ENCODE results near the gene MIP.
"Not testable (repeated sequence)": the region's sequence is repeated elsewhere in the genome, so short reads cannot be mapped to it uniquely, and the experiment has no call there.

MIP gene

DNA sequence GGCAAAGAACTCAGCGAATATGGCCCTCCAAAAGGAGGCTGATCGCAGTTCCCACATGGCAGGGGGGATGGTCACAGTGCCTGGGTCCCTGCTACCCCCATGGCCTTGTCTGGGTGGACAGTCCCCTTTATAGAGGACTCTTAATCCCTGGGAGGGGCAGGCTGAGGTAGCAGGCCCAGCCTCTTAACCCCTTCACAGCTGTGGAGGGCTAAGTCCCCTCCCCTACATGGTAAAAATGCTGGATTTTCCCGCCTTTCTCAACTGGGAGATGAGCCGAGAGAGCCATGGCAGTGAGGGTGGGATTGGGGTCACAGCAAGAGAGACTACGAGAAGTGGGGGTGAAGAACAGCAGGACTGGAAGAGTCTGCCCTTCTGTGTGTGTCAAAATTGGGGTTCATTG, at the start of gene MIP:
MIP (minus strand) TSS at position 101 of the 400 bp plus-strand sequence; CDS start at position 57, 44 bp downstream.
- intact Hi-C loops (cut with DNase I) = loop anchor here (5.0 kb wide), 1 partner anchor 92 kb away; the partner anchor contains the start of genes APOF and STAT2
- DNase-seq = no peak

DNA sequence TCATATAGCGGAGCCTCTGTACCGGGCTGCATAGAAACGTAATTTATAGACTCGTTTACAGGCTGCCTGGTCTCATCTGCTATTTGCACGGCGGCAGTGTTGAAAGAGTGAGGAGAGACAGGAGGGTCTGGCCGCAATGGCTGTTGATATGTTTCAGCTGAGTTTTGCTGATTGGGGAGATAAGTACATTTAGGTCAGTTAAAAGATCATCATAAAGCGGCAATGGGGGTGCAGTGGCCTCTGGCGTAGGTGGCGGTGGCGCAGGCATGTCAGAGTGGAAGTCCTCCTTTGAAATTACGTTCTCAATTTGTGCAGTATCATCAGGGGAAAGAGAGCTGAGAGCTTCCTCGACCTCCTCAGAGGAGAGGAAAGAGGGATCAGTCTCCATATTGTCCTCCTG, 45.4 kb upstream of the MIP start:
- DNase-seq = peak in 1 of 42 donors; percentile 7
- intact Hi-C loops (cut with DNase I) = not testable (repeated sequence)

DNA sequence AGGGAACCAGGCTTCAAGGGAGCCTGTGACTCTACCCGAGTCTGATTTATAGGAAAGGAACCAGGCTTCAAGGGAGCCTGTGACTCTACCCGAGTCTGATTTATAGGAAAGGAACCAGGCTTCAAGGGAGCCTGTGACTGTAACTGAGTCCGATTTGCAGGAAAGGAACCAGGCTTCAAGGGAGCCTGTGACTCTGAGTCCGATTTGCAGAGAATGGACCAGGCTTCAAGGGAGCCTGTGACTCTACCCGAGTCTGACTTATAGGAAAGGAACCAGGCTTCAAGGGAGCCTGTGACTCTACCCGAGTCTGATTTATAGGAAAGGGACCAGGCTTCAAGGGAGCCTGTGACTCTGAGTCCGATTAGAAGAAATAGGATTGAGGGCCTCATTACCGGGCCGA, 45.0 kb upstream of the MIP start:
- peak in 1 of 42 donors; percentile 1 for DNase-seq
- intact Hi-C loops (cut with DNase I) = not testable (repeated sequence)

DNA sequence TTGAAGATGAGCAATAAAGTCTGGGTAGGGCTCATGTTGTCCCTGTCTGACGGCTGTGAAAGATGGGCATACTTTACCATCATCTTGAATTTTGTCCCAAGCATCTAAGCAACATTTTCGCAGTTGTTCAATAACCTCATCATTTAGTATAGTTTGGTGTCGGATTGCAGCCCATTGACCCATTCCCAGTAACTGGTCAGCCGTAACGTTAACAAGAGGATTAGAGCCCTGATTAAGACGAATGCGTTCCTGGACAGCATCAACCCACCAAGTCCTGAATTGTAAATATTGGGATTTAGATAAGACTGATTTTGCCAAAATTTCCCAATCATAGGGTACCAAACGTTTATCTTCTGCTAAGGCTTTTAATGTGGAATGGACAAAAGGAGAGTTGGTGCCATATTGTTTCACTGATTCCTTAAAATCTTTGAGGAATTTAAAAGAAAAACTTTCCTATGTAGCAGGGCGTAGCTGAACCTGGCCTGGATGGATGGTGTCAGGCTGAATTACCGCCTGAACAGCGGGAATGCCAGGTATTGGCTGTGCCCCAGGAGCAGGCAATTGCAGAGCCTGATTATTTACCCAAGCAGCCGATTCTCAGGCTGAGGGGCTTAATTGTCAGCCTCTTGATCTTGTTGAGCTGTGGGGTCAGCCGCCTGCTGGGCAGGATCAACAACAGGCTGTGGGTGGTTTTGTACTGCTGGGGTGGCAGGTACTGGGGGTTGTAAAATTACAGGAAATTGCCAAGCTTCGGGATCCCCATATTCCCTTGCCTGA, 43.9 kb upstream of the MIP start:
- DNase-seq; intact Hi-C loops (cut with DNase I): not testable (repeated sequence)

DNA sequence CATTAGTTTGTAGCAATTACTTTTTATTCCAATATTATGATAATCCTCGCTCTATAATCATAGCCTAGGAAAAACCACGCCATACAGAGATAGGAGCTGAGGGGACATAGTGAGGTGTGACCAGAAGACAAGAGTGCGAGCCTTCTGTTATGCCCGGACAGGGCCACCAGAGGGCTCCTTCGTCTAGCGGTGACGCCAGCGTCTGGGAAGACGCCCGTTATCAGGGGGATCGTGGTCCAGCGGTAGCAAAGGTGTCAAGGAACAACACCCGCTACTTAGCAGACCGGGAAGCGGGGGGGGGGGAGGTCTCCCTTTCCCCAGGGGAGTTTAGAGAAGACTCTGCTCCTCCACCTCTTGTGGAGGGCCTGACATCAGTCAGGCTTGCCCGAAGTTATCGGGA, 42.2 kb upstream of the MIP start:
- intact Hi-C loops (cut with DNase I) = not testable (repeated sequence)
- peak; percentile 10 to 88 (median 70) for DNase-seq

DNA sequence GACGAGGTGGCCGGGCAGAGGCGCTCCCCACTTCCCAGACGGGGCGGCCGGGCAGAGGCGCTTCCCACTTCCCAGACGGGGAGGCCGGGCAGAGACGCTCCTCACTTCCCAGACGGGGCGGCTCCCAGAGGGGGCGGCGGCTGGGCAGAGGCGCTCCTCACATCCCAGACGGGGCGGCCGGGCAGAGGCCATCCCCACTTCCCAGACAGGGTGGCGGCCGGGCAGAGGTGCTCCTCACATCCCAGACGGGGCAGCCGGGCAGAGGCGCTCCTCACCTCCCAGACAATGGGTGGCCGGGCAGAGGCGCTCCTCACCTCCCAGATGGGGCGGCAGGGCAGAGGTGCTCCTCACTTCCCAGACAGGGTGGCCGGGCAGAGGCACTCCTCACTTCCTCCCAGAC, 40.0 kb upstream of the MIP start:
- DNase-seq = peak in 1 of 42 donors; percentile 16
- intact Hi-C loops (cut with DNase I) = not testable (repeated sequence)

DNA sequence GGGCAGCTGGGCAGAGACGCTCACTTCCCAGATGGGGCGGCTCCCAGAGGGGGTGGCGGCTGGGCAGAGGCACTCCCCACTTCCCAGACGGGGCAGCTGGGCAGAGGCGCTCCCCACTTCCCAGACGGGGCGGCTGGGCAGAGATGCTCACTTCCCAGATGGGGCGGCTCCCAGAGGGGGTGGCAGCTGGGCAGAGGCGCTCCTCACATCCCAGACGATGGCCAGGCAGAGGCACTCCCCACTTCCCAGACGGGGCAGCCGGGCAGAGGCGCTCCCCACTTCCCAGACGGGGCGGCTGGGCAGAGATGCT, 39.6 kb upstream of the MIP start:
- DNase-seq; intact Hi-C loops (cut with DNase I): not testable (repeated sequence)

DNA sequence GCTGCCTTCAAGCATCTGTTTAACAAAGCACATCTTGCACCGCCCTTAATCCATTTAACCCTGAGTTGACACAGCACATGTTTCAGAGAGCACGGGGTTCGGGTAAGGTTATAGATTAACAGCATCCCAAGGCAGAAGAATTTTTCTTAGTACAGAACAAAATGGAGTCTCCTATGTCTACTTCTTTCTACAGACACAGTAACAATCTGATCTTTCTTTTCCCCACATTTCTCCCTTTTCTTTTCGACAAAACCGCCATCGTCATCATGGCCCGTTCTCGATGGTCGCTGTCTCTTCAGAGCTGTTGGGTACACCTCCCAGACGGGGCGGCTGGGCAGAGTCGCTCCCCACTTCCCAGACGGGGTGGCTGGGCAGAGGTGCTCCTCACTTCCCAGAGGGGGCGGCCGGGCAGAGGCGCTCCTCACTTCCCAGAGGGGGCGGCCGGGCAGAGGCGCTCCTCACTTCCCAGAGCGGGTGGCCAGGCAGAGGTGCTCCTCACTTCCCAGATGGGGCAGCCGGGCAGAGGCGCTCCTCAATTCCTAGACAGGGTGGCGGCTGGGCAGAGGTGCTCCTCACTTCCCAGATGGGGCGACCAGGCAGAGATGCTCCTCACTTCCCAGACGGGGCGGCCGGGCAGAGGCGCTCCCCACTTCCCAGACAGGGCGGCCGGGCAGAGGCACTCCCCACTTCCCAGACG, 39.1 kb upstream of the MIP start:
- DNase-seq = peak in 1 of 42 donors; percentile 18
- intact Hi-C loops (cut with DNase I) = not testable (repeated sequence)

DNA sequence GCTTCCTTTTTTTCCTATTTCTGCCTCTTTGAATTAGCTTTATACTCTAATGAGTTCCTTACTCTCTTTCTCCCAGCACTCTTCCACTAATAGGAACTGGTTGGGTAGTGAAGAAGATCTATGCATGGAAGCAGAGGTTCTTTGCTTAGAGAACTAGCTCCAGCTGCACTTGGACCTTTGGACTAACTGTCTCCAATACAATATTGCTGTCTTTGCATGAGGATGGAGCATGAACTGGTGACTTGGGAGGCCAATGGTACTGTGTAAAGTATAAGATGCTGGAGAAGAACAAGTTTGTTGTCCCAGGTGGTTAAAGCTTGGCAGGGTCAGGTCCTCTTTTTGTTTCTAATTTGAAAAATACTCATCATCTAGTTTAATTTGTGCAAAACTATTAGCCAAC, 35.9 kb upstream of the MIP start:
- peak in 1 of 42 donors; percentile 5 for DNase-seq
- intact Hi-C loops (cut with DNase I) = no loop called here

DNA sequence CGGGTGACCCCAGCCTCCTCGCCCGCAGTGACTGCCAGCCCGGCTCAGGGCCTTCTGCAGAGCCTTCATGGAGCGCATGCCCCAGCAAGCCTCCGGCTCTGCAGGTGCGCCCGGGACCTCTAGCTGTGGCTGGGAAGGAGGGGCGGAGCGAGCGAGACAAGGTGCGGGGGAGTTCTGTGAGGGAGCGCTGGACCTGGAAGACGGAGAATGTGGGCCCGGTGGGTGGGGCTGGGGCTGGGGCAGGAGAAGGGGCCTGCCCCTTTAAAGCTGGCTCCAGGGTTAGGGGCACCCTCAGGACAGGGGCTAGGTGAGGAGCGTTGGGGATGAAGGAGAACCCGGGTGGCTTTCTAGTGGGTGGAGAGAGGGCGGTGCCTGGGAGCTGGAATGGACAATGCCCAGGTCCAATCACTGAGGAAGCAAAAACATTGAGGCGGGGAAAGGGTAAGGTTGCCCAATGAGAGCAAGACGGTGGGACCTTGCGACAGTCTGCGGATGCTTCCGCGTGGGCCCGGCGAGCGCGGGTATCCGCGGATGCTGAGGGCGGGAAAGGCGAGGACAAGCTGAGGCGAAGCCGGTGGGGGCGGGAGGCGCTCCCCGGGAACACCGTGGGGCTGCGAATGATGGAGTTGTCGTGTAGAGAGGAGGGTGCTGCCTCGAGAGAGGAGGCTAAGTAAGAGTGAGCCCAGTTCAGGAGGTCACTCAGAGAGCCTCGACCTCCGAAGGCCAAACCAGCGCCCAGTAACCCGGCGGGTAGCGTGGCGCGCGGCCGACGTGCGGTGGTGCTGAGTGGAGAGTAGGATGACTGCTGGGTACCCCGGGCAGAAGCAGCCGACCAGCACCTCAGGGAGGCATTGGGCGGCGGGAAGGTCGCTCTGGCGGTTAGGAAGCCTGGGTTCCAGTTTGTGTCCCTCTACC, 33.8 kb upstream of the MIP start, which contains the start of gene GLS2:
GLS2 (minus strand) TSS at position 121 of the 915 bp plus-strand sequence; CDS start at position 78, 43 bp downstream.
- DNase-seq = peak; percentile 57 to 96 (median 86)
- intact Hi-C loops (cut with DNase I) = no loop called here

DNA sequence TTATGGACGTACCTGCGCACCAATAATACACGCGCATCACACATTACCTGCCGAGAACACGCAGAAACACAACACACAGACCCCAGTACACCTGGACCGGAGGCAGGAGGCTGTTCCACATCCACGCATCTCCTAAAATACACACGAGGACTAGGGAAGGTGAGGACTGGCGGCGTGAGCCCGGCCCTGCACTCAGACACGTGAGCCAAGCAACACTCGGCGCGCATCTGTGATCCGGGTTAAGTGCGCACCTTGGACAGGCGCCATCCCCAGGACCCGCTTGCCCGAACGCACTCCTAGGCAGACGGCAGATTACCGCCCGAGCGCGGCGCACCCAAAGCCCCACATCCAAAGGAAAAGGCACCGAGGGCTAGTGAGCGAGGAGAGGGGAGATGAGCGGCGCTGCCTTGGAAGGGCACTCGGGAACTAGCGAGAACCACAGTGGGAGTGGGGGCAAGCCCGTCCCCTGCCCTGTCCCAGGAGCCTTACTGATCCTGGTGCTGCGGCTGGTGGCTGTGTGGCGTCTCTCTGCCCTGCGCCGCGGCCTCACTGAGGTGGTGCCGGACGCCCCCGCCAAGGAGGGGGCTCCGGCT, 33.1 kb upstream of the MIP start:
- intact Hi-C loops (cut with DNase I) = no loop called here
- peak; percentile 25 to 76 (median 50) for DNase-seq

DNA sequence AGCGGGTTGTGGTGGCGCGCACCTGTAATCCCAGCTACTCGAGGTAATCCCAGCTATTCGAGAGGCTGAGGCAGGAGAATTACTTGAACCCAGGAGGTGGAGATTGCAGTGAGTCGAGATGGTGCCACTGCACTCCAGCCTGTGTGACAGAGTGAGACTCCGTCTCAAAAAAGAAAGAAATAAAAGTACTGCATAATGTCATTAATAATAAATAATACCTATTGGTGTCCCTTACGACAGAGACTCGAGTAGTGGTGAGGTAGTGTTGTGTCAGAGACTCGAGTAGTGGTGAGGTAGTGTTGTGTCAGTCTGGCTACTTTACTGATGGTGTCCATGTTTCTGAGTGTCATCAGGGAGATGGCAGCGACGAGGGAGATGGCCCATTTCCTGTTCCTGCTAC, 32.2 kb upstream of the MIP start:
- no peak for DNase-seq
- intact Hi-C loops (cut with DNase I) = no loop called here

DNA sequence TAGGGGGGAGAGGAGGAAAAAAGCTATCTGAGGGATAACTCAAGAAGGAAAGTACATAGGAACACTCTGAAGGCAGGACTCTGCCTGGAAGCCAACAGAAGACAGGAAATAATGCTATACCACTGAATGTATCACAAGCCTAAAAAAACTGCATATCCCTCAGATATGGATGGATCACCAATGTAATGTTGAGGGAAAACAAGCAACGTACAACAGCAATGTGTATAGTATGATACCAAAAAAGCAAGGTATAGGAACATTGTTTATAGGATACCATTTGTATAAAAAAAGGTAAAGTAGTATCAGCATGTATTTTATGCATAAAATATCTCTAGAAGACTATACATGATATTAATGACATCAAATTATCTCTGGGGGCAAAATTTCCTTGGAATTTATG, 30.1 kb upstream of the MIP start:
- DNase-seq = no peak
- intact Hi-C loops (cut with DNase I) = no loop called here

DNA sequence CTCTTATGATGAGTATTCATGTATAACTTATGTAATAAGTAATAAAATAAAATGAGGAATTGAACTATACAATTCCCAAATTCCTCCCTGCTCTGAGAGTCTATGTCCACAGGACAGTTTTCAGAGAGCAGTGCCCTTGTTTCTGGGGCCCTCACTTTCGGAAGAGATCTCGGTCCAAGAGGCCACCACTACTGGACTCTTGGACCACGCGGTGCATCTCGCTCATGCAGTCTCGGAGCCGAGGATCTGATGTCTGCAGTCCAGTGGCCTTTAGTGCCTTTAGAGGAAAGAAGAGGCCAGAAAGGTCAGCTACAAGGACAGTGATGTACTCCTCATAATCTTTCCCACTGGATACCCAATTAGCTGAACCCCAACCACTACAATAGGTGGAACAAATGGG, 25.2 kb upstream of the MIP start:
- intact Hi-C loops (cut with DNase I) = no loop called here

DNA sequence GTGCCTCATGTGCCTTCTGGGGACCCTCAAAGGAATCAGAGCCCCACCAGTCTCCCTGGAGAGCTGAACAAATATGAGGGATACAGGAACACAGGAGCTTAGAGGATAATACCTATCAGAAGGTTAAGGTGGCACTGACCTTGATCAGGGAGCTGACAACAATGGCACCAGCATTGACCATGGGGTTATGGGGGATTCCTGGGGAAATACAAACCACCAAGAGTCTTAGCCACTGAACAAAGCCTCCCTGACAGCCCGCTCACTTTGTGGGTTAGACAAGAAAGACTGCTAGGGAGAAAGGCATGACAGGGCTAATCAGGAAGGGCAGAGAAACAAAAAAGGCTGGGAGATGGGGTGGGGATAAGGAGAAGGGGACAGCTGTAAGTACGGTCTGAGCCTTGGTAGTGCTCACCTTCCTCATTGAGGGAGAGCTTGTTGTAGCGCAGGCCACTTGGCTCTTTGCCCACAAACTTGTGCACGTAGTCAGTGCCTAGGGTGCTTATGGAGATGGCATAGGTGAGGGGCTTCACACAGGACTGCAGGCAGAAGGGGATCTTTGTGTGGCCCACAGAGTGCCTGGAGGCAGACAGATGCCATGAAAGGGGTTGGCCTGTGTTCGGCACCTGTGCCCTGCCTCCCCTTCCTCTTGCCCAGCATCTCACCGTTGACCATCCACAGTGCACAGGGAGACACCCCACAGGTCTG, 23.2 kb upstream of the MIP start:
- intact Hi-C loops (cut with DNase I) = no loop called here
- DNase-seq = no peak

More for the DNA sequence above, 25.2 kb upstream of the MIP start:
- DNase-seq = no peak

DNA sequence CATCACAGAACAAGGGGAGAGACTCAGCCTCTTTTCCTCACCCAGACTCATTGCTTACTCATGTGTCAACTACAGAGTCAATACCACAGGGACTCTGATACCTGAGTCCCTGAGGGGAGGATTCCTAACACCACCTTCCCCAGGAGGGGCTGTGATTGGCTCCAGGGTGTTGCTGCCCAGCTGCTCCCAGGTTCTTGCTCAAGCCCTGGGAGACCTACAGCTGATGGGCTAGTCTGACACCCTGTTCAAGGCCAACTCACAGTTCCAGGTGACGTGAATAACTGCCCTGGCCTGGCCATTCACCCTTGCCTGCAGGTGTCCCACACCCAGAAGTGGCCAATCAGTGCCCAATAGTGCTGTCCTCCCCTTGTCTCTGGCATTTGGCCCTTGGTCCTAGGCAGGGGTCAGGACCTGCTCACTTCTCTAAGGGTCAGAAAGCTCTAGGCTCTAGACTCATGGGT, 22.5 kb upstream of the MIP start:
- DNase-seq = no peak
- intact Hi-C loops (cut with DNase I) = no loop called here

DNA sequence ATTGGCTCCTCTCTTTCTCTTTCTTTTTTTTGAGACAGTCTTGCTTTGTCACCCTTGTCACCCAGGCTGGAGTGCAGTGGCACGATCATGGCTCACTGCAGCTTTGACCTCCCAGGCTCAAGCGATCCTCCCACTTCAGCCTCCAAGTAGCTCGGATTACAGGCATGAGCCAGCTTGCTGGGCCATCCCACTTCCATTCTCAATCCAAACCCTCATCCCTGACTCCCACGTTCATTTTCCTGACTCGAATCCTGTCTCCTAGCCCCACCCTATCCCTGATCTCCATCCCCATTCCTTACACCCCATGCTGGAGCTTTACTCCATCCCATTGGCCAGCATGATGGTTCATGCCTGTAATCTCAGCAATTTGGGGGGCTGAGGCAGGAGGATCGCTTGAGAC, 21.7 kb upstream of the MIP start:
- DNase-seq = no peak
- intact Hi-C loops (cut with DNase I) = no loop called here

DNA sequence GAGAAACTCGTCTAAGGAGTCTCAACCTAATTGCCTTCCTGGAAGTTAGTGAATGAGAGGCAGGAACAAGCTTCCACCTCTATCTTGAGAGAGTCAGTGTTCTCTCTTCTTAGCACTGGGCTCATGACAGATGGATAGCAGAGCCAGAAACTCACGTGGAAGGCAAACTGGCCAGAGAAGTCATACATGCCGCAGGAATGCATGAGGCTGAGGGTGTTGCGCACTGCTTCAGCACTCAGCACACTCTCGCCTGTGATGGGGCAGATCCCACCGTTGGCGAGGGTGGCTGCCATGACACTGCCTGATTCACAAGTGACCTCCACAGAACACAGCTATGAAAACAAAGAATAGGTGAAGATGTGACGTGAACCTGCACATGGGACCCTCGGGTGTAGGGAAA, 19.9 kb upstream of the MIP start:
- DNase-seq = no peak
- intact Hi-C loops (cut with DNase I) = no loop called here

Data from head of caudate nucleus (tissue), 42 donors.